HPDE6-E6E7 (cell line): Measurements from ENCODE around the gene MCF2L2.

Source experiments
- DNase-seq: peaks from one replicate; pipeline ENCODE4 v3.0.0; 2011; ENCODE audit warnings: missing footprints; ENCODE audit errors: extremely low spot score

MCF2L2 gene

GRCh38 chr3:183369627-183370026, 58.8 kb downstream of the MCF2L2 start:
- no peak for DNase-seq

GRCh38 chr3:183369117-183369516, 59.3 kb downstream of the MCF2L2 start:
- DNase-seq: no peak

GRCh38 chr3:183360971-183361624, 67.3 kb downstream of the MCF2L2 start:
- DNase-seq: no peak

GRCh38 chr3:183359036-183359435, 69.4 kb downstream of the MCF2L2 start:
- DNase-seq: no peak

- no peak for DNase-seq
Observed at GRCh38 chr3:183357564-183358079, 70.8 kb downstream of the MCF2L2 start.

GRCh38 chr3:183356920-183357319, 71.5 kb downstream of the MCF2L2 start:
- DNase-seq: no peak

- no peak for DNase-seq
Observed at GRCh38 chr3:183354874-183355273, 73.5 kb downstream of the MCF2L2 start.

GRCh38 chr3:183354325-183354831, 74.0 kb downstream of the MCF2L2 start:
- no peak for DNase-seq

- DNase-seq: no peak
Observed at GRCh38 chr3:183353421-183353820, 75.0 kb downstream of the MCF2L2 start.

GRCh38 chr3:183350164-183350563, 78.3 kb downstream of the MCF2L2 start:
- DNase-seq: no peak

GRCh38 chr3:183349421-183350157, 78.8 kb downstream of the MCF2L2 start:
- no peak for DNase-seq

GRCh38 chr3:183342824-183343223, 85.6 kb downstream of the MCF2L2 start:
- no peak for DNase-seq

- DNase-seq: no peak
Observed at GRCh38 chr3:183341545-183342288, 86.7 kb downstream of the MCF2L2 start.

GRCh38 chr3:183340222-183340621, 88.2 kb downstream of the MCF2L2 start:
- DNase-seq: no peak

GRCh38 chr3:183339461-183340086, 88.8 kb downstream of the MCF2L2 start:
- DNase-seq: no peak

GRCh38 chr3:183338520-183338919, 89.9 kb downstream of the MCF2L2 start:
- DNase-seq: no peak

- DNase-seq: no peak
Observed at GRCh38 chr3:183332487-183332886, 95.9 kb downstream of the MCF2L2 start.

- DNase-seq: no peak
Observed at GRCh38 chr3:183331498-183331897, 96.9 kb downstream of the MCF2L2 start.

- DNase-seq: no peak
Observed at GRCh38 chr3:183330881-183331280, 97.5 kb downstream of the MCF2L2 start.

GRCh38 chr3:183329543-183329942, 98.9 kb downstream of the MCF2L2 start:
- DNase-seq: no peak

GRCh38 chr3:183328823-183329222, 99.6 kb downstream of the MCF2L2 start:
- no peak for DNase-seq

GRCh38 chr3:183328164-183328563, 100.3 kb downstream of the MCF2L2 start:
- no peak for DNase-seq
